Retinal pigment epithelial cell (primary cell): ENCODE measurements around the gene RC3H1.
"Not testable (repeated sequence)": the region's sequence is repeated elsewhere in the genome, so short reads cannot be mapped to it uniquely, and the experiment has no call there.

ENCODE experiments used
- DNase-seq: peaks from one replicate; pipeline ENCODE4 v3.0.0-alpha.2; 2010; ENCODE audit warnings: low read depth
- H3K4me3 ChIP-seq: 2 replicates; pipeline ENCODE4 v1.5.1; 2011; ENCODE audit warnings: mild to moderate bottlenecking, low read length, control low read depth, moderate library complexity
- TF ChIP-seq, protein P1 (sequence below): conservative IDR thresholded peaks from 2 replicates; pipeline ENCODE4 v1.5.1; 2011; ENCODE audit warnings: low read depth, low read length, control low read depth, inconsistent platforms

Gene RC3H1

GRCh38 chr1:173946380-173946921 lies 75.7 kb downstream of the RC3H1 start:
- DNase-seq, result no peak
- TF ChIP-seq, protein P1, sequence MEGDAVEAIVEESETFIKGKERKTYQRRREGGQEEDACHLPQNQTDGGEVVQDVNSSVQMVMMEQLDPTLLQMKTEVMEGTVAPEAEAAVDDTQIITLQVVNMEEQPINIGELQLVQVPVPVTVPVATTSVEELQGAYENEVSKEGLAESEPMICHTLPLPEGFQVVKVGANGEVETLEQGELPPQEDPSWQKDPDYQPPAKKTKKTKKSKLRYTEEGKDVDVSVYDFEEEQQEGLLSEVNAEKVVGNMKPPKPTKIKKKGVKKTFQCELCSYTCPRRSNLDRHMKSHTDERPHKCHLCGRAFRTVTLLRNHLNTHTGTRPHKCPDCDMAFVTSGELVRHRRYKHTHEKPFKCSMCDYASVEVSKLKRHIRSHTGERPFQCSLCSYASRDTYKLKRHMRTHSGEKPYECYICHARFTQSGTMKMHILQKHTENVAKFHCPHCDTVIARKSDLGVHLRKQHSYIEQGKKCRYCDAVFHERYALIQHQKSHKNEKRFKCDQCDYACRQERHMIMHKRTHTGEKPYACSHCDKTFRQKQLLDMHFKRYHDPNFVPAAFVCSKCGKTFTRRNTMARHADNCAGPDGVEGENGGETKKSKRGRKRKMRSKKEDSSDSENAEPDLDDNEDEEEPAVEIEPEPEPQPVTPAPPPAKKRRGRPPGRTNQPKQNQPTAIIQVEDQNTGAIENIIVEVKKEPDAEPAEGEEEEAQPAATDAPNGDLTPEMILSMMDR, result no peak
- H3K4me3 ChIP-seq, result no peak overlapping the region

DNA sequence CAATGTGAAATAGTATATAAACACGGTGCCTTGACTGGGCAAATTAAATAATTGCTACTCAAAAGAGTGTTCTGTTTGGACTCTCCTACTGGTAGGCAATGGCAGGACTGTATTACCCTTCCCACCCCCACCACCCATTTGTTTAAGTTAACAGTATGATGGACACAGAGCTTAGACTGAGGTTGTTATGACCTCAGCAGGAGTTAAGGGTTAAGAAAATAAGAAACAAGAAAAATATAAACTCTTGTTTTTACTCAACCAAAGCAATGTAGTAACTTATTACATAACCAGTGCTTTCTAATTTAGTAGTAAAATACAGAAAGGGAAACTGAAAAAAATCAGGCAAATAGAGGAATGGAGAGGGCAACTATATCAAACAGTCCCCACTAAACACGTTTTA lies 85.1 kb downstream of the RC3H1 start:
- no peak for DNase-seq
- TF ChIP-seq, protein P1, result no peak
- H3K4me3 ChIP-seq, result no peak overlapping the region

- DNase-seq, result no peak
- no peak overlapping the region for H3K4me3 ChIP-seq
- TF ChIP-seq, protein P1, result no peak
These were observed 87.7 kb downstream of the RC3H1 start for GRCh38 chr1:173934440-173934839.

- not testable (repeated sequence) for H3K4me3 ChIP-seq, DNase-seq
These were observed 91.6 kb downstream of the RC3H1 start for GRCh38 chr1:173930541-173930940.

DNA sequence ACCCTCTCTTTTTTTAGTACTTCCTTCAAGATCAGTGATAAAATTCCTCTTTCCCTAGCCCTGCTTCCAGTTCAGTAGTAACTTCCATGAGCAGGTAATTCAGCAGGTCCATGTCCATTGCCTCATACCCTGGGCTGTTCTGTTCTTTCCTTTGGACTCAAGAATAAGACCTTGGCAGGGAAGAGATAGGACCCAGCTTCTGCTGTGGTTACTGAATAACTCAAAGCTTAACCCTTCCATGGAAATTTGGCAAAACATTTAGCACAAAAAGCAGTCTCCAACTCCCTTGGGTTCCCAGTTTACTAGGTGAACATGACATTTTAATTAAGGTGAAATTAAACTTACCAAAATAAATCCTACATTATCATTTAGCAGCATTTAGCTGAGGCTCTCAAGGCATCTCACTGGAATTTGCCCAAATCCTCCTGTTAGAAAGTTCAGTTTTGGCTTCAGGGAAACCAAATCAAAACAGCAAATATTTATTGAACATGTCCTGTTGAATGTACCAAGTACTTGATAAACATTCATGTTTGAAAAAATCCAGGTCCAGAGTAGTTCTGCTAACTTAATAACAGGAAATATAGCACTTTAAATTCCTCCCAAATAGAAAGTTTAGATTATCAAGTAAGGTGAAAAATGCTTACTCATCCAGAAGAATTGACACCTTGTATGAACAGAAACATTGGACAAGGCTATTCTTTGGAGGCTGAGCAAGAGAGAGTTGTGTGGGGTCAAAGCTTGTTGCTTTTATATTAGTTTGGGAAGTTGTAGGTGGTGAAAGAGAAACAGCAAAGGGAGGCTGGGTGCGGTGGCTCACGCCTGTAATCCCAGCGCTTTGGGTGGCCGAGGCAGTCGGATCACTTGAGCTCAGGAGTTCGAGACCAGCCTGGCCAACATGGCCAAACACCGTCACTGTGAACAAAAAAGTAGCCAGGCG lies 96.6 kb downstream of the RC3H1 start:
- DNase-seq, result no peak
- TF ChIP-seq, protein P1, result no peak

DNA sequence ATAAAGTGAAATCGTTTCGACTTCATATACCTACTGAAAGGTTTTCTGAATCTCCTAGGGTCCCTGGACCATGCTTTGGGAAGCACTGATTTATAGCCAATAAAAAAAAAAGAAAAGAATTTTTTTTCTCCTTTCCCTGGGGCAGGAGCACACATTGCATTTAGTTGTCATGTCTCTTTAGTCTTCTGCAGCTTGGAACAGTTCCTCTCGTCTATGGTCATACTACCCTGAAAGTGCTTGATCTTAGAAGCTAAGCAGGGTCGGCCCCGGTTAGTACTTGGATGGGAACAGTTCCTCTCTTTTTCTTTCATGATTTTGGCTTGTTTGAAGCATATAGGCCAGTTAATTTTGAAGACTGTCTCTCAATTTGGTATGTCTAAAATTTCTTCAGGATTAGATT lies 101.3 kb downstream of the RC3H1 start:
- no peak overlapping the region for H3K4me3 ChIP-seq
- DNase-seq, result no peak
- TF ChIP-seq, protein P1, result no peak

More for the DNA sequence above, 96.6 kb downstream of the RC3H1 start:
- H3K4me3 ChIP-seq, result no peak overlapping the region

- DNase-seq, result no peak
- H3K4me3 ChIP-seq, result no peak overlapping the region
- TF ChIP-seq, protein P1, result no peak
These were observed 104.3 kb downstream of the RC3H1 start for GRCh38 chr1:173917635-173918493.
